NCI-H2171 treated with DMSO at 0.1 percent for 48 hours (cell line): Measurements from ENCODE around the gene PSMC5.
"Not testable (repeated sequence)": the region's sequence is repeated elsewhere in the genome, so short reads cannot be mapped to it uniquely, and the experiment has no call there.

Experiments
- DNase-seq: peaks from one replicate; lab custom pipeline; 2025; lab: John Stamatoyannopoulos, UW

Gene PSMC5

GRCh38 chr17:63871646-63872365 is 44.6 kb downstream of the PSMC5 start:
- not testable (repeated sequence) for DNase-seq

- DNase-seq = not testable (repeated sequence)
These were observed 46.3 kb downstream of the PSMC5 start, which contains the start of gene CSH2 for GRCh38 chr17:63873577-63873976. TSS of gene CSH2 (minus strand) at chr17:63873677. CDS start at chr17:63873614, 63 bp downstream.

GRCh38 chr17:63874061-63874626 is 46.9 kb downstream of the PSMC5 start:
- not testable (repeated sequence) for DNase-seq

- DNase-seq = not testable (repeated sequence)
These were observed 47.5 kb downstream of the PSMC5 start for GRCh38 chr17:63874693-63875092.

GRCh38 chr17:63878413-63878812 is 51.2 kb downstream of the PSMC5 start:
- DNase-seq = not testable (repeated sequence)

- no peak for DNase-seq
These were observed 53.5 kb downstream of the PSMC5 start for GRCh38 chr17:63880706-63881105.

GRCh38 chr17:63881337-63881736 is 54.1 kb downstream of the PSMC5 start:
- not testable (repeated sequence) for DNase-seq
